CD4-positive, alpha-beta T cell treated with Interferon alpha-2 for 1 hour (primary cell): ENCODE measurements around the gene CSRNP2.
A peak's percentile ranks its signal among the peaks of the same experiment; 100 is the strongest.
"Not testable (repeated sequence)": the region's sequence is repeated elsewhere in the genome, so short reads cannot be mapped to it uniquely, and the experiment has no call there.

Experiments
- DNase-seq, 2 donors: peaks; one replicate each; pipeline ENCODE4 v3.0.0-alpha.2; 2020 to 2022

The CSRNP2 gene

GRCh38 chr12:51025836-51026638 lies 57.4 kb downstream of the CSRNP2 start, which contains the start of gene SLC11A2:
Gene SLC11A2, minus strand, starts transcription at chr12:51026384. Its CDS starts 15,656 bp downstream, at chr12:51010728.
- DNase-seq, result peak; percentile 90 to 93

GRCh38 chr12:51025338-51025835 lies 58.0 kb downstream of the CSRNP2 start:
- peak in 1 of 2 donors; percentile 20 for DNase-seq

GRCh38 chr12:51023625-51024382 lies 59.6 kb downstream of the CSRNP2 start:
- no peak for DNase-seq

GRCh38 chr12:51021694-51022093 lies 61.7 kb downstream of the CSRNP2 start:
- DNase-seq, result no peak

GRCh38 chr12:51020448-51021182 lies 62.8 kb downstream of the CSRNP2 start:
- DNase-seq, result no peak

- DNase-seq, result no peak
These were observed 63.5 kb downstream of the CSRNP2 start for GRCh38 chr12:51019927-51020326.

GRCh38 chr12:51018956-51019355 lies 64.4 kb downstream of the CSRNP2 start:
- DNase-seq, result no peak

GRCh38 chr12:51017452-51017851 lies 65.9 kb downstream of the CSRNP2 start:
- no peak for DNase-seq

GRCh38 chr12:51014467-51014866 lies 68.9 kb downstream of the CSRNP2 start:
- not testable (repeated sequence) for DNase-seq

- no peak for DNase-seq
These were observed 70.0 kb downstream of the CSRNP2 start for GRCh38 chr12:51013441-51013840.

- DNase-seq, result no peak
These were observed 70.7 kb downstream of the CSRNP2 start for GRCh38 chr12:51012570-51013236.

GRCh38 chr12:51011955-51012354 lies 71.4 kb downstream of the CSRNP2 start:
- no peak for DNase-seq
